HG03108 (cell line): Measurements from ENCODE around the gene RIBC2.
"Not testable (repeated sequence)": the region's sequence is repeated elsewhere in the genome, so short reads cannot be mapped to it uniquely, and the experiment has no call there.

Source experiments
- ATAC-seq: cut with Tn5 transposase; IDR thresholded peaks from one replicate; pipeline ENCODE4 v1.9.1; 2021; ENCODE audit warnings: moderate library complexity; ENCODE audit not compliant: unreplicated experiment

The RIBC2 gene

GRCh38 chr22:45413368-45414211, at the start of gene RIBC2, which contains the start of gene SMC1B:
Gene RIBC2, plus strand, starts transcription at chr22:45413693. Its CDS starts 194 bp downstream, at chr22:45413887.
Gene SMC1B, minus strand, starts transcription at chr22:45413599. Its CDS starts 32 bp downstream, at chr22:45413567.
- ATAC-seq, result no peak

DNA sequence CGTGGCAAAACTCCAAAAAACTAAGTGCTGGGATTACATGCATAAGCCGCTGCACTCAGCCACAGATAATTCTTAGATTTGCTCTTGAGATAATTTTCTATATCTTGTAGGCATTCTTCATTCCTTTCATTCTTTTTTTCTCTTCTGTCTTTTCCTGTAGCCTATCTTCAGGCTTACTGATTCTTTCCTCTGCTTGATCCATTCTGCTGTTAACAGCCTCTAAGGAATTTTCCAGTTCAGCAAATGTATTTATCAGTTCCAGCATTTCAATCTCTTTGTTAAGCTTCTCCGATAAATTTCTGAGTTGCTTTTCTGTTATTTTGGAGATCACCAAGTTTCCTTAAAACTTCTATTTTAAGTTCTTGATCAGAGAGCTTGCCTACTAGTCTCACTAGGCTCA, 46.8 kb upstream of the RIBC2 start:
- ATAC-seq, result no peak

GRCh38 chr22:45373592-45373991, 39.9 kb upstream of the RIBC2 start:
- ATAC-seq, result not testable (repeated sequence)

DNA sequence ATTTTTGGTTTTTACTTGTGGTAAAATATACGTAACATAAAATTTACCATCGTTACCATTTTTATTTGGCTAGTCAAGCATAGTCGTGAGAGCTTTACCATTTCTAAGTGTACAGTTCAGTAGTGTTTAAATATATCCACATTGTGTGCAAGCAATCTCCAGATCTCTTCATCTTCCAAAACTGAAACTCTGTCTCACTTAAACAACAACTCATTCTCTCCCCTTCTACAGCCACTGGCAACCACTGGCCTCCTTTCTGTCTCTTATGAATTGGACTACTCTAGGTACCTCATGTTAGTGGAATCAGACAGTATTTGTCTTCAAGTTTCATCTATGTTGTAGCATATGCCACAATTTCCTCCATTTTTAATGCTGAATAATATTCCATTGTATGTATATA, 37.5 kb upstream of the RIBC2 start:
- ATAC-seq, result no peak

GRCh38 chr22:45376703-45377102, 36.8 kb upstream of the RIBC2 start:
- no peak for ATAC-seq

- no peak for ATAC-seq
These were observed 32.1 kb upstream of the RIBC2 start for GRCh38 chr22:45381348-45381747.

DNA sequence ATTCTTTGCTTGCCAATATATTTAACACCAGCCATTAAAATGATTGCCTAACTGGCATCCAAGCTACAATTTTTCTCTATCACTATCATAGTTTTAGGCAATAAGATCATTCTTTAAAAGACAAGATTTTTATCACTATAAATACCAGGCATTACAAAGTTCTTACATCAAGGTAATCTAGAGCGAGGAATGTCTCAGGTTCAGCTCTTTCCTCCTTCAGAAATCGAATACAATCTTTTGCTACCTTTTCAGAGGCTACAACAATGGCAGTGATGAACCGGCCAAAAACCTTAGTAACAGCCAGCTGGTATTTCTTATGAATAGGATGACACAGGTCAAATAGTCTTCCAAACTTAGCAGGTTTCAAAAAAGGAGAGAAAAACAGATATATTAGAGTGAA, 23.9 kb upstream of the RIBC2 start:
- ATAC-seq, result no peak

DNA sequence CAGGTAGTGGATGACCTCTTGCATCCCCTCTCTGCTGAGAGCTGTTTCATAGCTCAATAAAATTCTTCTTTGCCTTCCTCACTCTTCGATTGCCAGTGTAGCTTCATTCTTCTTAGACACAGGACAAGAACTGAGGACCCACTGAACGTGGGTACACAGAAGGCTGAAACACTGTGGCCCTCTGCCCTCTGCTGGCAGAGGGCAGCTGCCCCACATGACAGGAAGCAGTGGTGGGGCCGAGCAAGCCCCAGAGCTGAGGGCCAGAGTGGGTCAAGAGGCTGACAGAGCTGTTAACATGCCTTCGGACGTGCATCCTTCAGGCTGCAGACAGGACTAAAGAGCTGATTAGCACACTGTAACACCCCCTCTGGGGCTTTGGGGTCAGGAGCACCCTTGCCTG, 15.7 kb upstream of the RIBC2 start:
- ATAC-seq, result no peak

DNA sequence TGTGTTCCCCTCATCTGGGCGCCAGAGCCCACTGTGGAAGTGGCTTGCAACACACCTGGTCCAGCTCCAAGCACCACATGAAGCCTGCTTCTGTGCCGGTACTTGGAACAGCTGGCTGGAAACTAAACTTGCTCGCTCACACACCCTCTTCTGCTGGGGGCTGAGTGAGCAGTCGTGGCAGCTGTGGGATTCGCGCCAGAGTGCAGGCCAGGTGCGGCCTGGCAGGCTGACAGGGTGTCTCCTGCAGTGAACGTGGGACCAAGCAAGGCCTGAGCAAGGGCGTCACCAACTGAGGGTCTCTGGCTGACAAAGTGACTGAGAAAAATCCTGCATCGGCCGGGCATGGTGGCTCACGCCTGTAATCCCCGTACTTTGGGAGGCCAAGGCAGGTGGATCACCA, 15.3 kb upstream of the RIBC2 start:
- no peak for ATAC-seq

DNA sequence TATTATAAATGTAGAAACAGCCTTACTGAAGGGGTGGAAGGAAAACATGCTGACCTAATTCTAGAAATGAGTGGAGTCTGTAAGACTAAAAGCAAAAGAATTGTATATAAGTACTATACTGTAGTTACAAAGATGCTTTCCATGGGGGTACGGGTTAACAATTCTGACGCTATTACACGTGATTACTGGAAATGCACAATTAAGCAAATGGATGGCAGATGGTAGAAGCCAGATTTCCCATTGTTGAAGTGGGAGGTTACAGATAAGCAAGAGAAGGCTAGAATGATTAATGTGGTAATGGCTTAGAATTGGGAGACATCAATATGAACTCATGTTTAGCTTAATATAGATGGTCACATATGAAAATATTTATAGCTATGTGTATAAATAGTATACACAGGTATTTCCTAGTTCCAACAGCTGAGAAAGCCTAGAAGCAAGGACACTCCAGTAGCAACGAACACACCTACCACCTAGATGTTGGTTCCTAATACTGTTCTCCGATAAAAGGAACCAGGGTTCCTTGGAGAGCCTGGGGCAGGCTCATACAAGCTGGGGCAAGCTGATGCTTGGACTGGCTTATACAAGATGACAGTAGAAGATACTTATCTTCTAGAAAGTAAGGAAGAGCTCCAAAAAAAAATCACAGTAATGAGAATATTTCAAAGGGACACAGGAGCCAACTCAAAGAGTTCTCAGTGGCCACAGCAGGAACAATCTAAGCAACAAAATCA, 13.6 kb upstream of the RIBC2 start:
- no peak for ATAC-seq

DNA sequence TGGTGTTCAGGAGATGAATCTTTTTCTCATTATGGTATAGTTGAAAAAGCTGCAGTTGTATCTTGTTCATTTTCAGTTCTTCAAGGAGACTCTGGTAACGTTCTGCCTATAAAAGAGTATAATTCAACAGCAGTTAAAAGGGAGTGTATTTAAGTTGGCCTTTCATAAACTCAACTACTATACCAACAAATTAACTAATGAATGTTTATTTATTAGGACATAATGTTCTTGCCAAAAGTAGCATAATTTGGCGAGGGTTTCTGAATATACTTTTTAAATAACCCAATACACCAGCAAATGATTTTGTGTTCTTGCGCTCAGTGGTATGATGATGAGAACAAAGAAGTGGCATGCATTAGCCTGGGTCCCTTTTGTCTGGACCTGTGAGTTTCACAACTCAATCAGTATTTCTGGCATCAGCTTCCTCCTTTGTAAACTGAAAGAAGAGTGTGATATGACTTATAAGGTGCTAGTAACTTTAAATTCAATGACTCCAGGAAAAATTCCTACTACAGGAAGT, 11.0 kb upstream of the RIBC2 start:
- ATAC-seq, result no peak

- ATAC-seq, result no peak
These were observed 5.7 kb upstream of the RIBC2 start for GRCh38 chr22:45407793-45408192.

GRCh38 chr22:45413013-45413367, 503 bp upstream of the RIBC2 start:
- no peak for ATAC-seq

GRCh38 chr22:45418056-45418769, 4.7 kb downstream of the RIBC2 start:
- ATAC-seq, result no peak

GRCh38 chr22:45418770-45419138, 5.3 kb downstream of the RIBC2 start:
- no peak for ATAC-seq

DNA sequence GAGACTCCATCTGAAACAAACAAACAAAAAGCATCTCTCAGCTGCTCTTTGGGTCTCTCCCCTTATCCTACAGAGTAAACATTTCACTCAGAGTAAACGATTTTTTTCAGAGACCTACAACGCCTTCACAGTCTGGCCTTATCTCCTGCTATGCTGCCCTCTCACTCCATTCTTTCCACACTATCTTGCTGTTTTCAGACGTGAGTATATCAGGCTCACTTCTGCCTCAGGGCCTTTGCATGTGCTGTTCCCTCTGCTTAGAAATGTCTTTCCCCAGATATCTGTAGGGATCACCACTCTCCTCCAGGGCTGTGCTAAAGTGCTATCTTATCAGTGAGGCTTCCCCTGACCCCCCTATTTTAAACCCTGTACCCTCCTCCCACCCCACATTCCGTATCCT, 6.5 kb downstream of the RIBC2 start:
- ATAC-seq, result no peak

DNA sequence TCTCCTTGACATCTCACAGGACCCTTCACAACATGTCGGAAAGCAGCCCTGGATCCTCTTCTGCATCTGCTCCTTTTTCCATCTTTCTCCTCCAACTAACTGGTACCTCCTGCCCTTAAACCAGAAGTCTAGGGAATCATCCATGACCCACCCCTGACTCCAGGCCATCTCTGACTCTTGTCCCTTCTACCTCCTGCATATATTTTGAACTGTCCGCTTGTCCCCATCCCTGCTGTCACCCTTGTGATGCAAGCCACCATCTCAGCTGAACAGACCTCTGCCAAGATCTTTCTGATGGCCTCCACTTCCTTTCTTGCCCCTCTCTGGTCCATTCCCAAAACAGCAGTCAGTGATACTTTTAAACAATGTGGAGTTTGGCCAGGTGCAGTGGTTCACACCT, 7.0 kb downstream of the RIBC2 start:
- no peak for ATAC-seq

DNA sequence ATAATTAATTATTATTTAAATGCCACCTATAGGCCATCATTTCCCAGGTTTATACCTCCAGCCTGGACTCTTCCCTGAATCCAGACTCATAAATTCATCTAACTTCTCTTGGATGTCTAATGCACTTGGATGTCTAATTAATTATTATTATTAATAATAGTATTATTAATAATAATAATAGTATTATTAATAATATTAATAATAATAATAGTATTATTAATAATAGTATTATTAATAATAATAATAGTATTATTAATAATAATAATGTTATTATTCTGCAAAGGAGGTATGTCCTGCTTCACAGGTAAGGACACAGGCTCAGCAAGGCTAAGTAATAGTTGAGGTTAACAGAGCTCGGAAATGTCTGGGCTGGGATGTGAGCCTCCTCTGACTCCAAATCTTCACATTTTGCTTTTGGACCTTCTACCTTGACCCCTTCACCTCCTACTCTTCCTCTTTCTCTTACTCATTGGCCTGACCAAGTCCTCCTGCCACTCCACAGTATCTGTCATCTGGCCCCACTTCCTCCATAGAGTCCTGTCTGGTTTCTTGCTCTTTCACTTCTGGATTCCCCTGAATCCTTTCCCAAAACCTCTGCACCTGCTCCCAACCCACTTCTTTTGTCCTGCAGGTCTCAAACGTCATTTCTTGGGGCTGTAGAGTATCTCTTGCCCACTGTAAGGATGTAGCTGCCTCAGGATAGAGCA, 8.0 kb downstream of the RIBC2 start:
- no peak for ATAC-seq

DNA sequence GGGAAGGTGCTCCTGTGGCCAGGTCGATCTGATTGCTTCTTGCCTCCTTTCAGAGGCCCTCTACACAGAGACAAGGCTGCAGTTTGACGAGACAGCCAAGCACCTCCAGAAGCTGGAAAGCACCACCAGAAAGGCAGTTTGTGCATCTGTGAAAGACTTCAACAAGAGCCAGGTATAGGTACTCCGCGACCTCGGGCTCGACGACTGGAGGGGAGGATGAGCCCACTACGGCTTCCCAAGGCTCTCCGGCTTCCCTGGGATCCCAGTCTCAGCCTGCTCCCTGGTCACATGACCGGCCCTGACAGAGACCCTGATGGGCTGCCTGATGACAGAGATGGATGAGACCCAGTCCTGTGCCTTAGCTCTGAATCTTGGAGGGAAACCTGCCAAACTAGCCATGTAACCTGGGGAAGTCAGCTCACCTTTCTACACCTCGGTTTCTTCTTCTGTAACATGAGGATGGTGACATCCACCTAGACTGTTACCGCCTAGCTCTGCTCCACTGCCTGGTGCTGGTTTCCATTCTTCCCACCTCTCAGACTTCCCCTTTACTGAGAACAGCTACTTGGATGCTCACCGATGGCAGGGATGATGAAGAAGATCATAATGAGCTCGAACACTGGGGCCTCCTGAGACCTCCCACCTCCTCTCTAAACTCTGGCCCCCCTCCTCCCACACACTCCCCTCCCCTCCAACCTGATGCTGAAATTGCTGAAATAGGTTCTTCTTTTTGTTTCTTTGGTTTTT, 8.9 kb downstream of the RIBC2 start:
- ATAC-seq, result no peak

GRCh38 chr22:45423524-45423923, 10.0 kb downstream of the RIBC2 start:
- ATAC-seq, result no peak
